ENCODE data around the gene DPM3.

Gene DPM3

GRCh38 chr1:155133799-155134281, 6.5 kb downstream of the DPM3 start:
- H3K4me3 ChIP-seq (ENCODE audit: control insufficient read depth, low read depth, low read length): no peak overlapping the region
- no peak for DNase-seq (ENCODE audit: low read depth)
- TF ChIP-seq CTCF (conservative IDR thresholded peaks at IDR 0.05; ENCODE audit: control insufficient read depth, insufficient read depth, low read depth, low read length): no peak

- no peak for DNase-seq (ENCODE audit: low read depth)
- no peak overlapping the region for H3K4me3 ChIP-seq (ENCODE audit: control insufficient read depth, low read depth, low read length)
- TF ChIP-seq CTCF (conservative IDR thresholded peaks at IDR 0.05; ENCODE audit: control insufficient read depth, insufficient read depth, low read depth, low read length): no peak
Measured at GRCh38 chr1:155131856-155132255, 8.5 kb downstream of the DPM3 start.

GRCh38 chr1:155131285-155131684, 9.0 kb downstream of the DPM3 start:
- no peak for TF ChIP-seq CTCF (conservative IDR thresholded peaks at IDR 0.05; ENCODE audit: control insufficient read depth, insufficient read depth, low read depth, low read length)
- no peak for DNase-seq (ENCODE audit: low read depth)
- no peak overlapping the region for H3K4me3 ChIP-seq (ENCODE audit: control insufficient read depth, low read depth, low read length)

GRCh38 chr1:155130272-155131006, 9.9 kb downstream of the DPM3 start:
- TF ChIP-seq CTCF (conservative IDR thresholded peaks at IDR 0.05; ENCODE audit: control insufficient read depth, insufficient read depth, low read depth, low read length): no peak
- DNase-seq (ENCODE audit: low read depth): no peak
- H3K4me3 ChIP-seq (ENCODE audit: control insufficient read depth, low read depth, low read length): no peak overlapping the region

- H3K4me3 ChIP-seq (ENCODE audit: control insufficient read depth, low read depth, low read length): no peak overlapping the region
- no peak for TF ChIP-seq CTCF (conservative IDR thresholded peaks at IDR 0.05; ENCODE audit: control insufficient read depth, insufficient read depth, low read depth, low read length)
- no peak for DNase-seq (ENCODE audit: low read depth)
Measured at GRCh38 chr1:155128755-155129473, 11.4 kb downstream of the DPM3 start.

- no peak for TF ChIP-seq CTCF (conservative IDR thresholded peaks at IDR 0.05; ENCODE audit: control insufficient read depth, insufficient read depth, low read depth, low read length)
- no peak for DNase-seq (ENCODE audit: low read depth)
- H3K4me3 ChIP-seq (ENCODE audit: control insufficient read depth, low read depth, low read length): peak overlapping the region; percentile 36
Measured at GRCh38 chr1:155127967-155128754, 12.2 kb downstream of the DPM3 start.

Measured in fibroblast of mammary gland (primary cell).